Ovary (tissue), 3 donors: ENCODE measurements around the gene C1orf159.

ENCODE experiments used
- CTCF ChIP-seq, 3 donors: fragments of 450-650 bp in 2 of 3; fragments of 200-600 bp in 1 of 3; IDR thresholded peaks; one replicate each; pipeline versions ENCODE4 v1.5.1 to v1.8.0; 2016 to 2022; ENCODE audit warnings: antibody characterized with exemption in 3 of 3, mild to moderate bottlenecking in 1 of 3
- EP300 ChIP-seq: sonication (generic); formaldehyde crosslinking; IDR thresholded peaks from one replicate; pipeline ENCODE4 v1.6.1; 2017; ENCODE audit warnings: antibody characterized with exemption
- donor health status: DM: no; HTN: no; CAD: no.

- no peak for TF ChIP-seq CTCF (IDR thresholded peaks at IDR 0.05)
- no peak for TF ChIP-seq EP300
Observed at GRCh38 chr1:1106510-1107221, 9.2 kb downstream of the C1orf159 start.
